CD4-positive, alpha-beta T cell treated with Interleukin-12 subunit alpha and Interleukin-12 subunit beta, for 1 hour (primary cell): ENCODE results near the gene ZNF396.

ENCODE experiments used
- DNase-seq: peaks from one replicate; pipeline ENCODE4 v3.0.0-alpha.2; 2020

ZNF396 gene

GRCh38 chr18:35379421-35379820 lies 2.3 kb upstream of the ZNF396 start:
- DNase-seq = no peak

GRCh38 chr18:35378574-35378896 lies 1.4 kb upstream of the ZNF396 start:
- no peak for DNase-seq

- no peak for DNase-seq
Measured at GRCh38 chr18:35377875-35378573, 887 bp upstream of the ZNF396 start.

DNA sequence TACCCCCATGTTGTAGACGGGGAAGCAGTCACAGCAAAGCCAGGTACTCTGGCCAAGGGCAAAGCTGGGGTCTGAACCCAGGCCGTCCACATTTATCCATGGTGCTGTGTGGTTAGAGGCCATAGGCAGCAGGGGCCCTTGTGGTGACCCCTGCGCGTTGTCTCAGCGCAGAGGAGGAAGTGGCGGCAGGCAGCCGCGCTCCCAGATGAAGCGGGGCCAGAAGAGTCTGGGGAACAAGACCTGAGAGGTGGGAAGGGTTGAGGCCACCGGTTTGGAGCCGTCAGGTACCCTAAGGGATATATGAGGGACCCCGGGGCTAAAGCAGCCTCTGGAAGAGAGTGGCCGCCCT lies 770 bp downstream of the ZNF396 start:
- DNase-seq = peak; percentile 17

GRCh38 chr18:35374708-35375107 lies 2.4 kb downstream of the ZNF396 start:
- DNase-seq = no peak

GRCh38 chr18:35371412-35372195 lies 5.5 kb downstream of the ZNF396 start:
- DNase-seq = no peak

GRCh38 chr18:35369126-35369525 lies 8.0 kb downstream of the ZNF396 start:
- no peak for DNase-seq

DNA sequence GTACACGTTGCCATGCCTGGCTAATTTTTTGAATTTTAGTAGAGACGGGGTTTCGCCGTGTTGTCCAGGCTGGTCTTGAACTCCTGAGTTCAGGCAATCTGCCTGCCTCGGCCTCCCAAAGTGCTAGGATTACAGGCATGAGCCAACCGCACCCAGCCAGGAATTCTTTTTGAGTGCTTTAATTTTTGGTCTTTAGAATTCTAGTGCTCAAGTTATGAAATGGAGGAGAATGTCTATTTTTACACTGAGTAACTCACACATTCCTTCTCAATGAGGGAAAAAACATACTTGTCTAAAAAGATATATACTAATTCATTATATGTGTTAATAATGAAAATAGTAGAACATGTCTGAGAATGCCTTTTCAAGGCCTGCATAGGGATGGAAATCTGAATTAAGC lies 8.5 kb downstream of the ZNF396 start:
- no peak for DNase-seq

DNA sequence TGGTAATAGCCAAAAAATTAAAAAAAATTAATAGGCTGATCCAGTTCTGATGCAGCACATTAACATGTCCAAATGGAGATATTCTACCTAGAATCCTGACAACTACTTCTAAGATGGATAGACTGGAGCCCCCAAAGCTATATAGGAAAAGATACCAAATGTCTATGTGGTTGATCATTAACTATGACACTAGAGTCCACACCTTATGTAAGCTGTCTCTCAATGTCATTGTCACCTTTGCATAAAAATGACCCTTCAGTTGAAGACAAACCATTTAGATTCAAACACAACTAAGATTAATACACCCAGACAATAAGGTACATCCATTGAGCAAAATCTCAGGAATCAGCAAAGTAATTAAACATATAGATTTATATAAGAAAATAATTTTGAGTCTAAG lies 14.6 kb downstream of the ZNF396 start:
- no peak for DNase-seq

DNA sequence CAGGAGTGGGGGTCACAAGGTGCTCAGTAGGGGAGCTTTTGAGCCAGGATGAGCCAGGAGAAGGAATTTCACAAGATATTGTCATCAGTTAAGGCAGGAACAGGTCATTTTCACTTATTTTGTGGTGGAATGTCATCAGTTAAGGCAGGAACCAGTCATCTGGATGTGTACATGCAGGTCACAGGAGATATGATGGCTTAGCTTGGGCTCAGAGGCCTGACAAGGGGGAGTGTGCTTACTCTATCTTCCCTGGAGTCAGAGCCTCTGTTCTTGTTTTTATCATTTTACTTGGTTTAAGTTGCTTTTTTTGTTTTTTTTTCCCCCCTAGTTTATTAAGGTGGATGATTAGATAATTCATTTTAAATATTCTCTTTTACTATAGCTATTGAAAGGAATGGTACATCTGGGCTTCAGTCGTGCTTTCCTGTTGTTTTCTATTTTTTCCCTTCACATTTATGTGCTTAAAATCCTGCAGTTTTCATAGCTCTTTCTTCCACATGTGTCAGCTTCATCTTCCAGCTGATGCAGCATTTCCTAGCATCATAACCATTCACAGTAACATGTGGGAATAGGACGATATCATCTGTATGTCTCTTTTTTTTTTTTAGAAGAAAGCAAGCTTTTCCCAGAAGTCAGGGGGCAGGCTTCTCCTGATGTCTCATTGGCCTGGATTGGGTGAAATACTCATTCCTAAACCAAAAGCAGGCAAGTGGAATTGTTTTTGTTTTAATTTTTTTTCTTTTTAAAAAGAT lies 15.4 kb downstream of the ZNF396 start:
- DNase-seq = no peak

DNA sequence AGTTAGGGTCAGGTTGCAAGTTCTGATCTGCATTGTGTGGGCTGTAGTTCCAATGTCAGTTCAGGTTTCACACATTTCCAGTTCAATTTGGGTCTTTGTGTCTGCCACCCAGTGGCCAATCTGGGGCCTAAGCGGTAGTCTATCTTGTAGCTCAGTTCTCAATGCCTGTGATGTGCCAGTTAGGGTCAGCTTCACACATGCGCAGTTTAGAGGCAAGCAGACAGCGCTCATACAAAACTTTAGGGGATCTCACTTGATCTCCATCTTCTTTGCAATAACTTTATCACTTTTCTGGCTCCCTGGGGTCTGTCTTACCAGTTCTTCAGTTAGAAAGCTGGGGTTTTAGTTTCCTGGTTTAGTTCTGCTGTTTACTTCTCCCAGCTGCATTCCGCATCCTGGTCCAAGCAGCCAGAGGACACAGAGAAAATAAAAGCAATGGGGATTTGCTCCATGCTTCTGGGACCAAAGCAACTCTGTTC lies 22.0 kb downstream of the ZNF396 start:
- peak; percentile 73 for DNase-seq

DNA sequence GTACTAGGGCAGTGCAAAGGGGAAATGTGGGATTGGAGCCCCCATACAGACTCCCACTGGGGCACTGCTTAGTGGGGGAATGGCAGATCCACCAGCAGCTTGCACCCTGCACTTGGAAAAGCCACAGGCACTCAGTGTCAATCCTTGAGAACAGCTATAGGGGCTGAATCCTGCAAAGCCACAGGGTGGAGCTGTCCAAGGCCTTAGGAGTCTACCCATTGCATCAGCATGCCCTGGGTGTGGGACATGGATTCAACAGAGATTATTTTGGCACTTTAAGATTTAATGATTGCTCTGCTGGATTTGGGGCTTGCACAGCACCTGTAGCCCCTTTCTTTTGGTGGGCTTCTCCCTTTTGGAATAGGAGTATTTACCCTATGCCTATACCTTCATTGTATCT lies 24.4 kb downstream of the ZNF396 start:
- no peak for DNase-seq

GRCh38 chr18:35352283-35352682 lies 24.9 kb downstream of the ZNF396 start:
- DNase-seq = no peak

GRCh38 chr18:35348001-35348400 lies 29.1 kb downstream of the ZNF396 start:
- DNase-seq = no peak

DNA sequence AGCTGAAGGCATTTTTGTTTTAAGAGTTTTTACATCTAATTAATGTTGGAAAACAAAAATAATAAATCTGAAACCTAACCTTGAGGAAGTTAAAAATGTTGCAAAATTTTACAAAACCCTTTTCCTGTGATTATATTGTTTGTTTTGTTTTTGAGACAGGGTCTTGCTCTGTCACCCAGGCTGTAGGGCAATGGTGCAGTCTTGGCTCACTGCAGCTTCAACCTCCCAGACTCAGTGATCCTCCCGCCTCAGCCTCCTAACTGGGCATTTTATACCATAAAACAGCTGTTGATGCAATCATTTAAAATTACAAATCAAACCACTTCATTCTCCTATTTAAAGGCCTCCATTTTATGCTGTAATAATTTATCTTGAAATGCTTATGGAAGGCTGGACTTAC lies 31.2 kb downstream of the ZNF396 start:
- DNase-seq = no peak

DNA sequence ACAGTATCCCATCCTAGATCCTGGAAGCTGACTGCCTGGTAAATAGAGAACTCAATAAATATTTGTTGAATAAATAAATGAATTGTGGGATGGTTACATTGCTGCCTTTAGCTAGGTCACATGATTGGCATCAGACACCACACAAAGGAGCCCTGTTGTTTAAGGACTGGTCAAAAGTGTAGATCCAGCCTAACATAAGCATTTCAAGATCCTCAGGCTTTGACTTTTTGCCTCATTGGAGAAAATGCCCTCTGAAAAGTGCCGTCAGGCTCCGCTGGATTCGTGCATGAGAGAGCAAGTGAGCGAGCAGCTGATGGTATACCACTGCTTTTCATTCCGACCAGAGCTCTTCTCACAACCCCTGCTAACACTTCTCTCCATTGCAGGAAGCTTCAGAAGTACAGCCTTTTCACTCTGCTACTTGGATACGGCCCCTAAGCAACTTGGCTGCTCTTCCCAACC lies 31.6 kb downstream of the ZNF396 start:
- DNase-seq = no peak

GRCh38 chr18:35344736-35345459 lies 32.2 kb downstream of the ZNF396 start:
- DNase-seq = no peak

- DNase-seq = peak; percentile 94
Measured at GRCh38 chr18:35343936-35344735, 33.0 kb downstream of the ZNF396 start, which contains the start of gene ZNF24. ZNF24 (minus strand) TSS chr18:35344420; CDS start chr18:35340650, 3,770 bp downstream.

GRCh38 chr18:35343488-35343935 lies 33.6 kb downstream of the ZNF396 start:
- DNase-seq = peak; percentile 3

GRCh38 chr18:35337286-35337685 lies 39.9 kb downstream of the ZNF396 start:
- no peak for DNase-seq

DNA sequence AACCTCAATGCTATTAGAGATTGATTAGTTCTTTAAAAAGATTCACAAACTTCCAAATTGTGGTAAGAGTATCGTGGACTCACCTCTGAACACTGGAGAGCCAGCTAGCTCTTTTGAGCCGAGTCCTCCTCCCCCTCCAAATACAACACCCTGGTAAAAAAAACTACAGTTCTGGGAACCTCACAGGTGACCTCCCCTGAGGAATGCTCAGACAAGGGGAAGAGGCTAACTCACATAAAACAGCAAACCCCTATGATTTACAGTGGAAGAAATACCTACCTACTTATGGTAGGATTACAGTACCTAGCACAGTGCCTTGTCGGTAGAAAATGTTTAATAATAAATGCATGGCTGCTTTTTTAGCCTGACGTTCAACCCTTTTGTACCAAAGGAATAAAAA lies 41.3 kb downstream of the ZNF396 start:
- no peak for DNase-seq

DNA sequence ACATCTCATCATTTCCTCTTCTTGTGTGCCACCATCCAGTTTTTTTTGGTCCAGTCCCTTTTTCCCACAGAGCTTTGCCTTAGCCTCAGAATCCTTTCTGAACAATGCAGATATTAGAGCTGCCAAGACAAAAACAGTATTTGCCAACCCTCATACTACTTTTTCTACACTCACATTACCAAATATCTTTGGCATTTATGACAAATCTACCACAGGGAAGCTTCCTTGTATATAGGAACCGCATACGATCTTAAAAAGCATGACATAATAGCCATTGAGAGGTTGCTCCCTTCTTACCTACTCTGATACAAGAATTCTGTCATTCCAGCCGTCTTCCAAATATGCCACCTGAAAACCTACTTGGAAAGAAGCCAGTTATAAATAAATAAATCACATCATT lies 42.3 kb downstream of the ZNF396 start:
- no peak for DNase-seq
